ENCODE measurements around the gene UFM1. TPM values are rescaled to one million over a fixed set of nuclear protein-coding genes. Genes with fewer than 3 reads are reported as not detected.
A peak's percentile ranks its signal among the peaks of the same experiment; 100 is the strongest.
"Not testable (repeated sequence)": the region's sequence is repeated elsewhere in the genome, so short reads cannot be mapped to it uniquely, and the experiment has no call there.

Gene UFM1
- total RNA-seq, 2 donors from 2014 or later, result 37.5 to 66.6 TPM

GRCh38 chr13:38350114-38350617 is 515 bp downstream of the UFM1 start:
- peak; percentile 58 for DNase-seq (ENCODE audit: low spot score)
- no peak for TF ChIP-seq CTCF (IDR thresholded peaks at IDR 0.05)
- peak; percentile 9 for TF ChIP-seq POLR2A (IDR thresholded peaks at IDR 0.05)
- no peak for TF ChIP-seq POLR2AphosphoS5 (IDR thresholded peaks at IDR 0.05)
- H3K4me3 ChIP-seq, result peak overlapping the region; percentile 62 to 64
- H3K9me3 ChIP-seq, result no peaks in the 10 kb centered on the region
- no peaks in the 10 kb centered on the region for H3K27me3 ChIP-seq (replicated peaks; ENCODE audit: insufficient read depth)
- peak overlapping the region; percentile 81 to 88 for H3K27ac ChIP-seq
- peaks cover 2% of the 10 kb centered on the region for H3K4me1 ChIP-seq (replicated peaks)
- intact Hi-C loops (cut with DNase I), result no loop called here
- WGBS, result under 1% methylated on average over 19 of the region's 19 CpGs
- no peaks in the 10 kb centered on the region for H3K36me3 ChIP-seq

GRCh38 chr13:38355595-38356119 is 6.0 kb downstream of the UFM1 start:
- Histone ChIP-seq H3K9me3 (no peaks in the 10 kb centered on the region), H3K36me3 (no peaks in the 10 kb centered on the region), H3K27ac (no peak overlapping the region), H3K4me1 (replicated peaks) (peaks cover 2% of the 10 kb centered on the region), H3K27me3 (replicated peaks; ENCODE audit: insufficient read depth) (no peaks in the 10 kb centered on the region), H3K4me3 (no peak overlapping the region)
- intact Hi-C loops (cut with DNase I), result no loop called here
- no peak for DNase-seq (ENCODE audit: low spot score)
- TF ChIP-seq POLR2A (IDR thresholded peaks at IDR 0.05), result no peak
- no peak for TF ChIP-seq POLR2AphosphoS5 (IDR thresholded peaks at IDR 0.05)
- no peak for TF ChIP-seq CTCF (IDR thresholded peaks at IDR 0.05)
- WGBS, result 85% methylated on average over 2 of the region's 3 CpGs

- H3K9me3 ChIP-seq, result no peaks in the 10 kb centered on the region
- H3K27me3 ChIP-seq (replicated peaks; ENCODE audit: insufficient read depth), result no peaks in the 10 kb centered on the region
- no peaks in the 10 kb centered on the region for H3K36me3 ChIP-seq
- intact Hi-C loops (cut with DNase I), result no loop called here
- WGBS, result 67% methylated on average over 4 of the region's 4 CpGs
- no peak overlapping the region for H3K4me3 ChIP-seq
- no peak overlapping the region for H3K27ac ChIP-seq
- no peak for DNase-seq (ENCODE audit: low spot score)
- H3K4me1 ChIP-seq (replicated peaks), result no peaks in the 10 kb centered on the region
- TF ChIP-seq POLR2AphosphoS5 (IDR thresholded peaks at IDR 0.05) (no peak), CTCF (IDR thresholded peaks at IDR 0.05) (no peak), POLR2A (IDR thresholded peaks at IDR 0.05) (no peak)
These were observed 9.0 kb downstream of the UFM1 start for GRCh38 chr13:38358684-38359083.

GRCh38 chr13:38361542-38362262 is 12.1 kb downstream of the UFM1 start:
- Histone ChIP-seq H3K4me1 (replicated peaks) (no peaks in the 10 kb centered on the region), H3K9me3 (no peaks in the 10 kb centered on the region), H3K27ac (no peak overlapping the region), H3K27me3 (replicated peaks; ENCODE audit: insufficient read depth) (no peaks in the 10 kb centered on the region), H3K4me3 (no peak overlapping the region), H3K36me3 (no peaks in the 10 kb centered on the region)
- intact Hi-C loops (cut with DNase I), result no loop called here
- no peak for DNase-seq (ENCODE audit: low spot score)
- TF ChIP-seq POLR2AphosphoS5 (IDR thresholded peaks at IDR 0.05), result no peak
- TF ChIP-seq CTCF (IDR thresholded peaks at IDR 0.05), result no peak
- no peak for TF ChIP-seq POLR2A (IDR thresholded peaks at IDR 0.05)
- 82% methylated on average over 4 of the region's 4 CpGs for WGBS

GRCh38 chr13:38363219-38363618 is 13.6 kb downstream of the UFM1 start:
- H3K4me1 ChIP-seq (replicated peaks), result no peaks in the 10 kb centered on the region
- no peak for DNase-seq (ENCODE audit: low spot score)
- no peaks in the 10 kb centered on the region for H3K27me3 ChIP-seq (replicated peaks; ENCODE audit: insufficient read depth)
- H3K9me3 ChIP-seq, result no peaks in the 10 kb centered on the region
- TF ChIP-seq POLR2A (IDR thresholded peaks at IDR 0.05) (no peak), POLR2AphosphoS5 (IDR thresholded peaks at IDR 0.05) (no peak), CTCF (IDR thresholded peaks at IDR 0.05) (no peak)
- WGBS, result 93% methylated on average over 2 of the region's 2 CpGs
- H3K4me3 ChIP-seq, result no peak overlapping the region
- H3K27ac ChIP-seq, result no peak overlapping the region
- intact Hi-C loops (cut with DNase I), result no loop called here
- no peaks in the 10 kb centered on the region for H3K36me3 ChIP-seq

- not testable (repeated sequence) for H3K27me3 ChIP-seq (replicated peaks; ENCODE audit: insufficient read depth)
- 85% methylated on average over 18 of the region's 19 CpGs for WGBS
These were observed 14.1 kb downstream of the UFM1 start for GRCh38 chr13:38363746-38364145.

More at GRCh38 chr13:38363746-38364145, 14.1 kb downstream of the UFM1 start:
- DNase-seq (ENCODE audit: low spot score); H3K9me3 ChIP-seq; intact Hi-C loops (cut with DNase I); H3K4me3 ChIP-seq; H3K36me3 ChIP-seq; H3K27ac ChIP-seq; H3K4me1 ChIP-seq (replicated peaks): not testable (repeated sequence)
